Measurements from ENCODE around the gene FSD1L. TPM values are rescaled to one million over a fixed set of nuclear protein-coding genes. Genes with fewer than 3 reads are reported as not detected.
A peak's percentile ranks its signal among the peaks of the same experiment; 100 is the strongest.
"Not testable (repeated sequence)": the region's sequence is repeated elsewhere in the genome, so short reads cannot be mapped to it uniquely, and the experiment has no call there.

FSD1L gene
- total RNA-seq, 1 donor from 2014 or later = 1.2 TPM

DNA sequence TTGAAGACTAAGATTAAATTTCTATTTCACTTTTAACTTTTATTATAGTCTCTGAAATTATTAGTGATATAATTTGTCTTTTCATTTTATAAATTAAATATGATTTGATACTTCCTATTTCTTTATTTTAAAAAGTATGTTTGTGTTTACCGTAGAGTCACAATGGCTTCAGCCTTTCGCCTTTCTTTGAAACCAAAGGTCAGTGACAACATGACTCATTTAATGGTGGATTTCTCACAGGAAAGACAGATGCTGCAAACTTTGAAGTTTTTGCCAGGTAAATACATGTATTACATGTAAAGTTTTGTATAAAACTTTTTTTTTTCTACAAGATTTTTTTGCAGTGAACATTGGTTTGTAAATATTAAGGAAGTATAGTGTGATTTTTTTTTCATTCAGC, 36.4 kb downstream of the FSD1L start:
- no peak for DNase-seq (ENCODE audit: low read depth in 2 of 2)

DNA sequence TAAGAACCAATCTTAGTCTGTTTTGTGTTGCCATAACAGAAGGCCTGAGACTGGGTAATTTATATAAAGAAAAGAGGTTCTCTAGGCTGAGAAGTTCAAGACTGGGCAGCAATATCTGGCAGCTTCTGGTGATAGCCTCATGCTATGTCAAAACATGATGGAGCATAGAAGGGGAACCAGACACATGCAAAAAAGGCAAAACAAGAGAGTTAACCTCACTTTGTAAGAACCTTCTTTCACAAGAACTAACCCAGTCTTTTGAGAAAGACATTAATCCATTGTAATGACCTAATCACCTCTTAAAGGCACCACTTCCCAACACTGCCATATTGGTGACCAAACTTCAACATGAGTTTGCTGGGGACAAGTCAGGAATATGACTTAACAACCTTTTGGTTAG, 37.3 kb downstream of the FSD1L start:
- DNase-seq (ENCODE audit: low read depth in 2 of 2) = no peak

DNA sequence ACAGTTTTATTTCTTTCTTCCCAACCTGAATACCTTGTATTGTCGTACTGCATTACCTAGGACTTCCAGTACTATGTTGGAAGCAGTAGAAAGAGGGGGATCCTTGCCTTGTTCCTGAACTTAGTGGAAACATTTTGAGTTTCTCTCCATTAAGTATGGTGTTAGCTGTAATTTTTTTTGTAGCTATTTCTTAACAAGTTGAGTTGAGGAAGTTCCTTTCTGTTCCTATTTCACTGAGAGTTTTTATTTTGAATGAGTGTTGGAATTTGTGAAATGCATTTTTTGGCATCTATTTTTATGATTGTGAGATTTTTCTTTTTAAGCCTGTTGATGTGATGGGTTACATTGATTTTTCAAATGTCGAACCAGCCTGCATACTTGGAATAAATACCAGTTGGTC, 49.0 kb downstream of the FSD1L start:
- no peak for DNase-seq (ENCODE audit: low read depth in 2 of 2)

DNA sequence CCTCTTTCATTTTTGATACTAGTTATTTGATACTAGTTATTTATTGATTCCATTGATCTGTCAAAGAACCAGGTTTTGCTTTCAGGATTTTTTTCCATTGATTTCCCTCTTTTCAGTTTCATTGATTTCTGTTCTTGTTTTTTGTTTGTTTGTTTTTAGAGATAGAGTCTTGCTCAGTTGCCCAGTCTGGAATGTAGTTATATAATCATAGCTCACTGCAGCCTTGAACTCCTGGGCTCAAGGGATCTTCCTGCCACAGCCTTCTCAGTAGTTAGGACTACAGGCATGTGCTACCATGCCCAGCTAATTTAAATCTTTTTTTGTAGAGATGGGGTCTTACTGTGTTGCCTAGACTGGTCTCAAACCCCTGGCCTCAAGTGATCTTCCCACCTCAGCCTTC, 49.9 kb downstream of the FSD1L start:
- DNase-seq (ENCODE audit: low read depth in 2 of 2) = no peak

DNA sequence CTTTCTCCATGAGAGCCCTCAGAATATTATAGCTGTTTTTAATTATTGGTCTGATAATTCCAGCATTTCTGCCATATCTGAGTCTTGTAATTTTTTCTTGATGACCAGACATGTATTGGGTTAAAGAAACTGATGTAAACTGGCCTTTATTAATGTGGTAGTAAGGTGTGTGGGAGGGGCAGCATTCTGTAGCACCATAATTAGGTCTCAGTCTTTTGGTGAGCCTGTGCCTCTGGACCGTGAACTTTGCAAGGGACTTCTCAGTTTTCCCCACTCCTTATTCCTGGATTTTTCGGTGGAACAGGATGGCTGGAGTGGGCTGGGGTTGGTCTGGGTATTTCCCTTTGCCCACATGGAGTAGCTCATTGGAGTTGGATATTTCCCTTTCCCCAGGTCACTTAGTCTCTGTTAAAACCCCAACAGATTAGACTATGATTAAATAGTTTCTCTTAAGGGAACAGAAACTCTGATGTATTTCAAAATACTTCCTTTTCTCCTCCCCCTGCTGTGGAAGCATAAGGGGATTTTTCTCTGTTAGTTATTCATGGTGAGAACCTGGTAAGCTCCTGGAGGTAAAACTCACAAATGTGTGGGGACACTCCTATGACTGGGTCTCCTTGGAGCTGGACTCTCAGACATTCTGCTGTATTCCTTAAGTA, 52.4 kb downstream of the FSD1L start:
- peak in 1 of 2 donors; percentile 2 for DNase-seq (ENCODE audit: low read depth in 2 of 2)

DNA sequence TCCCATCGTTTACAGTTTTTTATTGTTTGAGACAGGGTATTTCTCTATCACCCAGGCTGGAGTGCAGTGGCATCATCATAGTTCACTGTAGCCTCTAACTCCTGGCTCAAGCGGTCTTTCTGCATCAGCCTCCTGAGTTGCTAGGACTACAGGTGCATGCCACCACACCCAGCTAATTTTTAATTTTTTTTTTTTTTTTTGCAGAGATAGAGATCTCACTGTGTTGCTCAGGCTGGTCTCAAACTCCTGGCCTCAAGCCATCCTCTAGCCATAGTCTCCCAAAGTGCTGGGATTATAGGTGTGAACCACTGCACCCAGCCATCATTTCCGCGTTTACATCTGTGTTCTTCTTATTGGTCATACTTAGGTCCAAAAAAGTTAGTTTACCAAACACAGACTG, 53.6 kb downstream of the FSD1L start:
- no peak for DNase-seq (ENCODE audit: low read depth in 2 of 2)

DNA sequence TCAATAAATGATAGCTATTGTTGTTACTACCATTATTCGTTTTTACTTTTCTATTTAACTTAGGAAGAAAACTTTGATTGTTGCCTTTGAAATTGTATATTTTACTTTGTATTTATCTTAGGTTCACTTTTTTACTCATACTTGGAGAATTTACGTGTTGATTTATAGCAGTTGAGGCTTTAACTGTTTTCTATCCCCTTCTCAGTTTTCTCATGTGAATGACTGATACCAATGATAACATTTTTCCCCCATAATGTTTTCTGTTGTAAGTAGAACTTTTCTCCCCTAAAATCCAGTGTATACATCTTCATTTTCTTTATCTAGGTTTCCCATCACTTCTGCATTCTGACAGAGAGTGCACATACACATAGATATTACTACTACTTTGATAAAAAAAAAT, 54.4 kb downstream of the FSD1L start:
- DNase-seq (ENCODE audit: low read depth in 2 of 2) = no peak

DNA sequence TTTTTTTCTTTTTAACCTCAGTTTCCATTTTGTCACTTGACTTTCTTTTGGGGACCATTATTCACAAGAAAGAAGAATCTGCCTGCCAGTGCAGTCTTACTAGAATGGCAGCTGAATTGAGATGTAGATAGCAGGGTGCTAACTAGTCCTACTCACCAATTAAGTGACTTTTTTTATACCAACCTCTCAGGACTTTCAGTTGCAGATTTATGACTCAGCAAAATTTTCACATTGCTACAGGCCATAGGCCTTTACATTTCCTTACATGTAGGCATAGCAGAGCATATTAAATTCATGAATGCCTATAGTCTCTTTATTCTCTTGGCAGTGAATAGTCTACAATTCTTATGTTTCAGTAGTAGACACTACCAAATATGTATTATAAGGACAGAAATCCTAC, 56.0 kb downstream of the FSD1L start:
- DNase-seq (ENCODE audit: low read depth in 2 of 2) = peak in 1 of 2 donors; percentile 5

DNA sequence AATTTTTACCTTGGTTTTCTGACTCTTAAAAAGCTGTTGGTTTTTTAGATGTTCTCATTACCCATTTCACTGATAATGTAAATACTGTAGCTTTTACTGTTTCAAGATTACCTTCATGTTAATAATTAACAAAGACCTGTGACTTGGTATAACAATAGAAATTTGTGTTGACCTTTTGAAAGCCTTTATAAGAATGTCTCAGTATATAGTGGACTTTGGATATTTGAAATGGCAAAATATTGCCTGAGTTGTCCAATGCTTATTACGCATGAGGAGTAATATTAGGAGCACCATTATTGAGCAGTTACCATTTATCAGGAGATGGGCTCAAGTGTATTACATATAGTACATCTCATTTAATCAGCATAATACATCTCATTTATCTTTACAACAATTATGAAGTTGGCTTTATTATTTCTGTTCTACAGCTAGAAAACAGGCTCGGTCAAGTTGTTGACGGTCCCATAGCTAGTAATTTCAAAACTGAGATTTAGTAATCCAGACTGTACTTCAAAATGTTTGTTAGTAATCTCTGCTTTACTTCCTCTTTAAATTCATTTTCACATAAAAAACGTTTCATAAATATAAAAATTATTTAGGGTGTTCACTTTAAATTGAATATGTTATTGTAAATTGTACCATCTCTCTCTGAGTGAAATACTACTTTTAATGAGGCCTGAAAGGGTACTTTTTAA, 59.4 kb downstream of the FSD1L start:
- DNase-seq (ENCODE audit: low read depth in 2 of 2) = no peak

DNA sequence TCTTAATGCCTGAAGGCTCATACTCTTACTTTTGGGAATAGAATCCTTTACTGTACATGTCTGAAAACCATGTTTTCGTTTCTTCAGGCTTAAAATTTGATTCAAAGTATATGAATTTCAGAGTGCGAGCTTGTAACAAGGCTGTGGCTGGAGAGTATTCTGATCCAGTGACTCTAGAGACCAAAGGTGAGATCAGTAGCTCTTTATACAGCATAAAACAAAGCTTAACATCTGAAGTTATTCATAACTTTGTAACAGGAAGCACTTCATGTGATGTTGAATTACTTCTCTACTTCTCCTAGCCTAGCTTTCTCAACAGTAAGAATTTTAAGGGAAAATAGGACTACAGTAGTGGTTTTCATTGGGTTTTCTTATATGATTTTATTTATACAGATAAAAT, 60.7 kb downstream of the FSD1L start:
- DNase-seq (ENCODE audit: low read depth in 2 of 2) = no peak

DNA sequence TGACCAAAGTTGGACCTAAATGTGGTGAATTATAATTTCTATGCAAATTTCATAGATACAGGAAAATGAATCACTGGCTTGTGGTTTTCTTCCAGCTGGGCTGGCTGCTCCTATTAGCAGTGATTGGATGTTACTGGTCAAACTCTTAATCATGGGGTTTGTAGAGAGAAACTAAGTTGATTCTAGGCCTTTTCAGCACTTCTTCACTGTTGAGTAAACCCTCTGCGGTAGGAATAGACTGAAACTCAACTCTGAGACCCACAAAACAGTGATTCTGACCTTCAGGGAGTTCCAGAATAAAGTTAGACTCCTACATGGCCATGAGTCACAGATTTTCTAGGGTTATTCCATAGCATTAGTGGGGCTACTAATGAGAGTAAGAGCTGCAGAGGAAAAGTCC, 62.2 kb downstream of the FSD1L start:
- peak in 1 of 2 donors; percentile 74 for DNase-seq (ENCODE audit: low read depth in 2 of 2)

DNA sequence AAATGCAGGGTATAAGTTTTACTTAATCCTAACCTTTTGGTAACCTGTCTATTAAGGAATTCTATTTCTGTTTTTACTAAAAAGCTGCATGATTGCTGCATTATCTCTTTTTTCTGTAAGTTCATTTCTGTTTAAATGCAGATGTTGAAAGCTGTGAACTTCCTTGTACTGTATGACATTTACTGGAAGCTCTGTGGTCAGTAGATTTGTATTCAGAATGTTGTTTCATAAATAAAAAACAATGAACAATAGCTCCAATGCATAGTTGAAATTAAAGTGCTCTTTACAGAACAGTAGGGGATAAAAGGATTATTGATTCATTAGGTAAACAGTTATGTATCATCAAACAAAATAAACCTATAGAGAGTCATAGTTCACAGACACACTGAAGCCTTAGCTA, 63.6 kb downstream of the FSD1L start:
- DNase-seq (ENCODE audit: low read depth in 2 of 2) = no peak

DNA sequence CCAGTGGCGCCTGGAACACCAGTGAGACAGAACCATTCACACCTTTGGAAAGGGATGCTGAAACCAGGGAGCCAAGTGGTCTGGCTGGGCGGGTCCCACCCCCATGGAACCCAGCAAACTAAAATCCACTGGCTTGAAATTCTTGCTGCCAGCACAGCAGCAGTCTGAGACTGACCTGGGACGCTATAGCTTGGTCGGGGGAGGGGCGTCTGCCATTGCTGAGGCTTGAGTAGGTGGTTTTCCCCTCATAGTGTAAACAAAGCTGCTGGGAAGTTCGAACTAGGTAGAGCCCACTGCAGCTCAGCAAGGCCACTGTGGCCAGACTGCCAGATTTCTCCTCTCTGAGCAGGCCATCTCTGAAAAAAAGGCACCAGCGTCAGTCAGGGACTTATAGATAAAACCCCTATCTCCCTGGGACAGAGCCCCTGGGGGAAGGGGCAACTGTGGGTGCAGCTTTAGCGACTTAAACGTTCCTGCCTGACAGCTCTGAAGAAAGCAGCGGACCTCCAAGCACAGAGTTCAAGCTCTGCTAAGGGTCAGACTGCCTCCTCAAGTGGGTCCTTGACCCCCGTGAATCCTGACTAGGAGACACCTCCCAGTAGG, 68.1 kb downstream of the FSD1L start:
- DNase-seq (ENCODE audit: low read depth in 2 of 2) = no peak

DNA sequence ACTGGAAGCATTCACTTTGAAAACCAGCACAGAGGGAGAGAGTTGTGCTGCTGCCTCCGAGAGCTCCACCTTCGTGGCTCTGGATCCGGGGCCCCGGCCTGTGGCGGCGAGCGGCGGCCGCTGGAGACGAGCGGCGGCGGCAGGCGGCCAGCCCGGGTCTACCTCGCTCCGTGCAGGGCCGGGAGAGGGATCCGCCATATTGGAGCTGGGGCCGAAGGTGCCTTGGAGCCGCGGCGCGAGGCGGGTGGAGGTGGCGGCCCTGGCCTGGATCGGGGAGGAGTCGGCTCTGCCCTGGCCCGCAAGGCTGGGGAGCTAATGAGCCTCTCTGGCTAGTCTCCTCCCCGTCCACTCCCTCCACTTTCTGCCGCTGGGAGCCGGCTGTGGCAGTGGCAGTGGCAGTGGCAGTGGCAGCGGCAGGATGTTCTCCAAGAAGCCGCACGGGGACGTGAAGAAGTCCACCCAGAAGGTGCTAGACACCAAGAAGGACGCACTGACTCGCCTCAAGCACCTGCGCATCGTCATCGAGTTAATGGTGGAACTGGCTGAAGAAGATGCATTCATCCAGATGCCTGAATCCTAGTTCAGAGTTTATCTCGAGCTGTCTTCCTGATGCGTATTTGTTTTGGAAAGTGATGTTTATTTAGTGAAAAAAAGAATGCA, 72.0 kb downstream of the FSD1L start:
- DNase-seq (ENCODE audit: low read depth in 2 of 2) = peak; percentile 6 to 7

DNA sequence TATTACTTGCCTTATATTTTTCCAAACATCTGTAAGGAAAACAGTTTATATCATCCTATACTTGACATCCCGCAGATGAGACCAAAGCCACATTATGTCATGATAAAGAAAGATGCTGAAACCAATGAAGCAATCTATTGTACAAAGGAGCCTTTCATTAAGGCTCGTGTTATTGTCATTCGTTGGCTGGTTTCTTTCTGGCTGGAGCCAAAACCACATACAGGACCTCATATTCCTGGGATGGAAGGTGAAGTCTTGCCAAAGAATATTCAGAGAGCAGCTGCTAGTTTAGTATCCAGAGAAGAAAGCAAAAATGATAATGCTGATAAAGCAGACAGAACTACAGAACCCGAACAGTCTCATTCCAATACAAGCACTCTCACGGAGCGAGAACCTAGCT, 73.2 kb downstream of the FSD1L start:
- not testable (repeated sequence) for DNase-seq (ENCODE audit: low read depth in 2 of 2)

DNA sequence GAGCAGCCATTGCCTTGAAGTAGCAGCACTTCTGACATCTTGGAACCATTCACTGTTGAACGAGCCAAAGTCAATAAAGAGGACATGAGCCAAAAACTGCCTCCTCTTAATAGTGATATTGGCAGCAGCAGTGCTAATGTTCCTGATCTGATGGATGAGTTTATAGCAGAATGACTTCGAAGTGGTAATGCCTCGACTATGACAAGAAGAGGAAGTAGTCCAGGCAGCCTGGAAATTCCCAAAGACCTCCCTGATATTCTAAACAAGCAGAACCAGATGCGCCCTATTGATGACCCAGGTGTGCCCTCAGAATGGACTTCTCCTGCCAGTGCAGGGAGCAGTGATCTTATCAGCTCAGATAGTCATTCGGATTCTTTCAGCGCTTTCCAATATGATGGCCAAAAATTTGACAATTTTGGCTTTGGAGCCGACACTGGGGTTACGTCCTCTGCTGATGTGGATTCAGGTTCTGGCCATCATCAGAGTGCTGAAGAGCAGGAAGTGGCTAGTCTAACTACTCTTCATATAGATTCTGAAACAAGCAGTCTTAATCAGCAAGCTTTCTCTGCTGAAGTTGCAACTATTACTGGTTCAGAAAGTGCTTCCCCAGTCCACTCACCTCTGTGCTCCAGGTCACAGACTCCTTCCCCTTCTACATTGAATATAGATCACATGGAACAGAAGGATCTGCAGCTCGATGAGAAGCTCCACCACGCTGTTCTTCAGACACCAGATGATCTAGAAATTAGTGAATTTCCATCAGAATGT, 75.0 kb downstream of the FSD1L start:
- DNase-seq (ENCODE audit: low read depth in 2 of 2) = not testable (repeated sequence)

DNA sequence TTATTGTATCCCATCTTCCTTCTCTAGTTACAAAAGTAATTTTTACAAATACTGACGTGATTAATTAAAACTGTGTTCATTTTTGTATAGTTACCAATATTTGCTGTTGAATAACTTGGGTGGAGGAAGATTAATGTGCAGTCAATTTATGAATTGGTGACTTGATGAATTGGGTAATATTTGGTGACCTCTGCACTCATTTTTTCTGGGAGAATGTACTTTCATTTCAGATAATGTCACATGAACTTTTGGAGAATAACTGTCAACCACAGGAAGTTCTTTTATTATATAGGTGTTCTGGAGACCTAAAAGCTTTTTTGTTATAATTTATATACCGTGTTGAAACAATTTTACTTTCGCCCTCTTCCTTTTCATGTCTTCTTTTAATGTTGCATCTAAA, 83.7 kb downstream of the FSD1L start:
- no peak for DNase-seq (ENCODE audit: low read depth in 2 of 2)

DNA sequence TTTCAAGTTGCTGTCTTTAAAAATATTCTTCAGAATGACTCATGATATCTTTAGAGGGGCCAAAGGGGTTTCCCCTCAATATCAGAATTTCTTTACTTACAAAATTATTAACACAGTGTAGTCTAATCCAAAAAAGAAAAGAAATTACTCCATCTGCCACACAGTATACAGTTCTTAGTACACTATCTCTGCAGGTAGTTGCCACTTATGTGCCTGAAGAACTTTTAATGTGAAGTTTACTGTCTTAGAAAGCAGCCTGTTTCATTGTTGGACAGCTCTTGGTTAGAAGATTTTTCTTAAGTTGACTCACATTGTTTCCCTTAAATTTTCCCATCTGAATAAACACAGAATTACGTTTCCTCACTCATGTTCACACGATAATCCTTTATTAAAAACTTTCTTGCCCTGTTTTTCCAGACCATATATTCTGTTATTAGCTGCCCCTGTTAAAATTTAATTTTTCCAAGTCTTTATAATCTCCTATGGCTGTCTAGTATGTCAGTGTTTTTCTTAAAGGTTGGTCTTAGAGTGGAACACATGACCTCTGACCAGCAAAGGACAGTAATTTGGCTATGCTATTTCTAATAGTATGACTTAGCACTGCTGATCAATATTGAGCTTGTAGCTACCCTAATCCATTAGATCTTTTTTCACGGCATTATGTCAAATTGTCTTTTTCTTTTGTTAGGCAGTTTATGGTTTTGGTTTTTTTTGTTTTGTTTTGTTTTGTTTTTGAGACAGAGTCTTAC, 88.3 kb downstream of the FSD1L start:
- DNase-seq (ENCODE audit: low read depth in 2 of 2) = no peak

DNA sequence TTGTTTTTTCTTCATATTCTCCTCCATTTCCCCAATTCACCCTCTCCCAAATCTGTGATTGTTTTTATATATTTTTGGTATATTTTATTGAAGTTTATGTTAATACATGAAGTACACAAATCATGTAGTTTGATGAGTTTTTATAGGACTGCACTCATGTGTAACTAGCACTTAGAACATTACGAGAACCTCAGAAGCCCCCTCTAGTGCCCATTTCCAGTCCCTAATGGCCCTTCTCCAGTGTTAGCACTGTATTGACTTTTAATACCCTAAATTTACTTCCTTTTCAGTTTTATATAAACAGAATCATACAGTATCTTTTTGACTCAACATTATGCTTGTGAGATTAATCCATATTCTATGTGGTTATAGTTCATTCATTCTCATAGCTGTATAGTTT, 91.6 kb downstream of the FSD1L start:
- no peak for DNase-seq (ENCODE audit: low read depth in 2 of 2)

DNA sequence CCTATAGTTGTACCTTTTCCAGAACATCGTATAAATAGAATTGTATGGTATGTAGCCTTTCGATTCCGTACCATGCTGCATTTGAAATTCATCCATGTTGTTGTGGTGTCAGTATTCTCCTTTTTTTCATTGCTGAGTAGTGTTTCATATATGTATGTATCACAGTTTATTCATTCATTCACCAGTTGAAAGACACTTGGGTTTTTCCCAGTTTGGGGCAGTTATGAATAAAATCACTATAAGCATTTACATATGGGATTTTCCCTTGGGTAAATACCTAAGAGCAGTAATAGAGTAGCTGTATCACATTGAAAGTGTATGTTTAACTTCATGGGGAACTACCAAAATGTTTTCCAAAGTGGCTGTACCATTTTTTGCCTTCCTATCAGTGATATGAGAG, 94.0 kb downstream of the FSD1L start:
- DNase-seq (ENCODE audit: low read depth in 2 of 2) = no peak

DNA sequence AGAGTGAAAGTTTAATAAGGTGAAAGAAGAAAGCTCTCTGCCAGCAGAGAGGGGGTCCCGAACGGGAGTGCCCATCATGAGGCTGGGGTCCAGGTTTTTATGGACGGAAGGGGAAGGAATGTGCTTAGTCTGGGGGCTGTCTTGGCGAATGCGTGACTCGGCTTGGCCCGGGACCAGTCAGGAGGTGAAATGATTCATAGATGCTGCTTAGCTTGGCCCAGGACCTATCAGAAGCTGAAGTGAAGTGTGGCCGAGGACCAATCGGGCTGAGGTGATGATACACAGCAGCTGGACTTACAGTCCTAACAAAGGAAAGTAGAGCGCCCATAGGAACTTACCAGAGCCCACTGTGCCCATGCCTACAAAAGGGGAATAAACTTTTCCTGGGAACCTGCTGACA, 106.2 kb downstream of the FSD1L start:
- DNase-seq (ENCODE audit: low read depth in 2 of 2) = peak in 1 of 2 donors; percentile 4

All from lung microvascular endothelial cell (primary cell).